H1 (cell line): ENCODE data around the gene EVI5.

Experiments used
- BCL11A ChIP-seq, 2 experiments: IDR thresholded peaks; one replicate each; pipeline ENCODE4 v1.6.1; 2011; ENCODE audit warnings: low read depth in 2 of 2, low read length in 2 of 2, mild to moderate bottlenecking in 2 of 2
- CEBPB ChIP-seq: IDR thresholded peaks from 2 replicates; pipeline ENCODE4 v1.6.1; 2012; ENCODE audit warnings: low read depth, low read length
- GTF2F1 ChIP-seq: IDR thresholded peaks from 2 replicates; pipeline ENCODE4 v1.6.1; 2012; ENCODE audit warnings: low read depth, low read length, improper control_type of control experiment, borderline replicate concordance
- JUND ChIP-seq: IDR thresholded peaks from 2 replicates; pipeline ENCODE4 v1.6.1; 2011; ENCODE audit warnings: mild to moderate bottlenecking, improper control_type of control experiment, low read length
- RBBP5 ChIP-seq: IDR thresholded peaks from 2 replicates; pipeline ENCODE4 v1.7.1; 2012; ENCODE audit warnings: low read depth, mild to moderate bottlenecking, inconsistent platforms, low read length, moderate library complexity, borderline replicate concordance
- YY1 ChIP-seq: IDR thresholded peaks from 2 replicates; pipeline ENCODE4 v1.6.1; 2011; ENCODE audit warnings: low read depth, mild to moderate bottlenecking, low read length
- TF ChIP-seq, protein P1 (sequence below), 3 experiments: IDR thresholded peaks; 1 replicate in 2 of 3; 2 replicates in 1 of 3; pipeline versions ENCODE4 v1.5.1 to v1.6.1; 2011; ENCODE audit warnings: low read length in 3 of 3, mild to moderate bottlenecking in 3 of 3, inconsistent platforms in 2 of 3, low read depth in 1 of 3, moderate library complexity in 1 of 3; ENCODE audit not compliant: insufficient read depth in 1 of 3; ENCODE audit errors: control extremely low read depth in 1 of 3

DNA sequence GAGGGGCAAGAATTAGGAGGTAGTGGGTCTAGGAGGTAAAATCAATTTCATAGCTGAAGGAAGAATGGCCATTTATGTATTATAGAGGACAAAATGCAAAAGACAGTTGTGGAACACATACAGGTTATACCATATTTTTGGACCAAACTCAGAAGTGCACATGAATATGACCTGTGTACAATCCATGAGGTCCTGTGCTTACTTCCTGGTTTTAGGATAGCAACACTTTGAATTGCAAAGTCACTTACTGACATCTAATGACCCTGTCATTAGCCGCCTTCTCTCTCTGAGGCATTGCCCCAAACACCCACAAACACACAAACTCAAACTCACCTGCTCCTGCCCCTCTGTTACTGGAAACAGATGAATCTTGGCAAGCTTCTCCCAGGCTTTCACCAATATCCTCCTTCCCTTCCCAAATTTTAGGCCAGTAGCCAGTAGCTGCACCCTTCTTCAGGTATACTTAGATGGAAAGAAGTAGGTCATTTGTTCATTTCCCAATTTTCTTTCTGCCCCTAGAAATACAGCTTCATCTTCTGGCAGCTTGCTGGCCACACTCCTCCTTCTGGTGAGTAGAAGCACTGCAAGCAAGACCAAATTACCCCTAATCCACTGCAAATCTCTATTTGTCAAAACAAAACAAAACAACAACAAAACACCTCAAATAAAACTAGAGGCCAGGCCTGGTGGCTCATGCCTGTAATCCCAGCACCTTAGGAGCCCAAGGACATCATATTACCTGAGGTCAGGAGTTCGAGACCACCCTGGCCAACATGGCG, 33.3 kb upstream of the EVI5 start:
- no peak for TF ChIP-seq BCL11A (IDR thresholded peaks at IDR 0.05; ENCODE audit: low read depth in 2 of 2, low read length in 2 of 2)
- no peak for TF ChIP-seq JUND
- TF ChIP-seq CEBPB, result no peak
- TF ChIP-seq, protein P1, sequence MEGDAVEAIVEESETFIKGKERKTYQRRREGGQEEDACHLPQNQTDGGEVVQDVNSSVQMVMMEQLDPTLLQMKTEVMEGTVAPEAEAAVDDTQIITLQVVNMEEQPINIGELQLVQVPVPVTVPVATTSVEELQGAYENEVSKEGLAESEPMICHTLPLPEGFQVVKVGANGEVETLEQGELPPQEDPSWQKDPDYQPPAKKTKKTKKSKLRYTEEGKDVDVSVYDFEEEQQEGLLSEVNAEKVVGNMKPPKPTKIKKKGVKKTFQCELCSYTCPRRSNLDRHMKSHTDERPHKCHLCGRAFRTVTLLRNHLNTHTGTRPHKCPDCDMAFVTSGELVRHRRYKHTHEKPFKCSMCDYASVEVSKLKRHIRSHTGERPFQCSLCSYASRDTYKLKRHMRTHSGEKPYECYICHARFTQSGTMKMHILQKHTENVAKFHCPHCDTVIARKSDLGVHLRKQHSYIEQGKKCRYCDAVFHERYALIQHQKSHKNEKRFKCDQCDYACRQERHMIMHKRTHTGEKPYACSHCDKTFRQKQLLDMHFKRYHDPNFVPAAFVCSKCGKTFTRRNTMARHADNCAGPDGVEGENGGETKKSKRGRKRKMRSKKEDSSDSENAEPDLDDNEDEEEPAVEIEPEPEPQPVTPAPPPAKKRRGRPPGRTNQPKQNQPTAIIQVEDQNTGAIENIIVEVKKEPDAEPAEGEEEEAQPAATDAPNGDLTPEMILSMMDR (IDR thresholded peaks at IDR 0.05; ENCODE audit: control extremely low read depth in 1 of 3, insufficient read depth in 1 of 3, low read depth in 1 of 3, low read length in 3 of 3), result peak in 2 of 3 experiments; percentile 66 to 69; a peak in 3 of 4 replicates
- no peak for TF ChIP-seq RBBP5
- TF ChIP-seq YY1, result no peak
- no peak for TF ChIP-seq GTF2F1
